Epithelial cell of proximal tubule (primary cell): Measurements from ENCODE around the gene FXYD2. TPM values are rescaled to one million over a fixed set of nuclear protein-coding genes. Genes with fewer than 3 reads are reported as not detected.
A peak's percentile ranks its signal among the peaks of the same experiment; 100 is the strongest.
"Not testable (repeated sequence)": the region's sequence is repeated elsewhere in the genome, so short reads cannot be mapped to it uniquely, and the experiment has no call there.

Experiments
- DNase-seq: peaks from one replicate; pipeline ENCODE4 v3.0.0-alpha.2; 2011; ENCODE audit warnings: low read depth
- H3K4me3 ChIP-seq: 2 replicates; pipeline ENCODE4 v1.5.1; 2011; ENCODE audit warnings: low read depth, mild to moderate bottlenecking, low read length
- CTCF ChIP-seq: conservative IDR thresholded peaks from 2 replicates; pipeline ENCODE4 v1.5.1; 2012; ENCODE audit warnings: low read depth, mild to moderate bottlenecking, low read length
- total RNA-seq: library from RNA; depleted of rRNA; stranded (reverse); fragments of >200 nt; gene quantifications from 2 replicates; pipeline ENCODE4 v1.2.3, GENCODE V29; 2015

Gene FXYD2
- total RNA-seq, 1 donor from 2014 or later, result 286 TPM

GRCh38 chr11:117816151-117816741 is 8.3 kb downstream of the FXYD2 start:
- DNase-seq, result no peak
- TF ChIP-seq CTCF, result no peak
- peak overlapping the region; percentile 55 for H3K4me3 ChIP-seq

- DNase-seq, result no peak
- H3K4me3 ChIP-seq, result peak overlapping the region; percentile 55
- no peak for TF ChIP-seq CTCF
Measured at GRCh38 chr11:117815262-117815803, 9.2 kb downstream of the FXYD2 start.

GRCh38 chr11:117814766-117815261 is 9.7 kb downstream of the FXYD2 start:
- TF ChIP-seq CTCF, result no peak
- peak; percentile 96 for DNase-seq
- peak overlapping the region; percentile 55 for H3K4me3 ChIP-seq

- H3K4me3 ChIP-seq, result peak overlapping the region; percentile 12
- TF ChIP-seq CTCF, result no peak
- peak; percentile 72 for DNase-seq
Measured at GRCh38 chr11:117814204-117814765, 10.3 kb downstream of the FXYD2 start.

GRCh38 chr11:117810056-117810451 is 14.5 kb downstream of the FXYD2 start:
- H3K4me3 ChIP-seq, DNase-seq: not testable (repeated sequence)

- TF ChIP-seq CTCF, result peak; percentile 38
- no peak for DNase-seq
Measured at GRCh38 chr11:117809236-117810055, 15.1 kb downstream of the FXYD2 start.

GRCh38 chr11:117808784-117809183 is 15.8 kb downstream of the FXYD2 start:
- no peak for TF ChIP-seq CTCF
- DNase-seq, result no peak
- H3K4me3 ChIP-seq, result no peak overlapping the region

More at GRCh38 chr11:117809236-117810055, 15.1 kb downstream of the FXYD2 start:
- no peak overlapping the region for H3K4me3 ChIP-seq
